GM10847 (cell line): ENCODE results near the gene SIGLEC5.

Experiments
- POLR2A ChIP-seq: IDR thresholded peaks from 2 replicates; pipeline ENCODE4 v1.6.1; 2011; ENCODE audit not compliant: insufficient read length; ENCODE audit errors: extremely low read depth

Gene SIGLEC5

DNA sequence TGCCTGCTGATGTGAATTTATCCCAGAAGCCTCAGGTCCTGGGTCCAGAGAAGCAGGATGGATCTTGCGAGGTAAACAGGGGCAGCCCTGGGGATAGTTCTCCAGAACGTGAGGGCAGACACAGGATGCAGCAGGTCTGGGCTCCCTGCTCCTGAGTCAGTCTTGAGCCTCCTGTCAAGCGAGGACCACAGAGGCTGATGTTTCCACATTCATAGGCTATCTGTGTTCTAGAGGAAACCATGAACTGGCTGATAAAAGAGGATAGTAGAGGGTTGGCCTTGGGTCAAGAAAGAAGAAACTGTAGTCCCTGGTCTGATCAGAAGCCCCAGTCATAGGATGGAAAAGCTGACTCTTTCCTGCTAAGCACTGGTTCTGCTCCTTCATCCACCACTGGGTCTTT, 56.9 kb downstream of the SIGLEC5 start:
- no peak for TF ChIP-seq POLR2A

DNA sequence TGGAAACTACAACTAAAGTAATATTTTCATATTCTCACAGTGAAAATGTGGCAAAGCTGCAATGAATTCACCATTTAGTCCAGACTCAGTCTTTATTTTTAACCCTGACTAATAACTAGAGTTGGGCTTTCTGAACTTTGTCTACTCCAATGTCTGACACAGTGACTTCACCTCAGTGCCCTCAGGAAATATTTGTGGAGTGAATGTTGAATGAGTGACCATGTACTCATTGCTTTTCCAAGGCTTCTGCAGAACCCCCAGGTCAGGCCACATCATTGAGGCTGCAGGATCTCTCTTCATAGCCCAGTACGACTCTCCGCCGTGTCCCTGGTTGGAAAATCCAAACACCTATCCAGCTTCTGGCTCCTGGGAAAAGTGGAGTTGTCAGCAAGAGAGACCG, 57.3 kb downstream of the SIGLEC5 start:
- no peak for TF ChIP-seq POLR2A

DNA sequence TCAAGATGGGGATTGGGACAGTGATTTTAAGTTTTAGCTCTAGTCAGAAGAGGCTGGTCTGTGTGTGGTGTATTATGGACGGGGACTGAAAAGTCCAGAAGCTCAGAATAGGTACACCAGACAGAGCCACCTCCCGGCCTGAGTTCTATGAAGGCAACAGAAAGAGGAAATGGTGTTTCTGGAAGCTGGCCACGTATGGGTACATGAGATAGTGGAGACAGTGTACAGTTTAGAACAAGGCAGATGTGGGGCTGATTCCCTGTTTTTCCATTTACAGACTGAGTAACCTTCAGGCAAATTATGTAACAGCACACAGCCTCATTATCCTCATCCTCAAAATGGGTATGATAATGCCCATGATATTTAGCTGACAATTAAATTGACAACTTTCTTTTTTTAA, 57.8 kb downstream of the SIGLEC5 start:
- no peak for TF ChIP-seq POLR2A

DNA sequence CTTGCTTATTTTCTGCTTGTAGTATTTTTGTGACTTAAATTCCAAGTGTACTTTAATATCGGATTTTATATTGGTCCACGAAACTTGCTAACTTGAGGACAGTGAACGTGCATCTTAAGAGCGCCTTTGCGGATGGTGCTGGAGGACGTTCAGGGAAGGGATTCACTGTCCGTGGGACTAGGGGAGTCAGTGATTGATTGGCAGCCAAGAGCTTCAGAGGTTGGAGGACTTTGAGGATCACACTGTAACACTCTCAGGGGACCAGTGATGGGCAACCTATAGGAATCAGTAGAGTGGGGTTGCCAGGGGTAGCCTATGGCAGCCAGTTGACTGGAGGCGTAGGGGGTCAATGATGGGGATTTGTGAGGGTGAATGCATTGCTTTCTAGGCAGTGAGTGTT, 58.6 kb downstream of the SIGLEC5 start:
- TF ChIP-seq POLR2A: no peak

DNA sequence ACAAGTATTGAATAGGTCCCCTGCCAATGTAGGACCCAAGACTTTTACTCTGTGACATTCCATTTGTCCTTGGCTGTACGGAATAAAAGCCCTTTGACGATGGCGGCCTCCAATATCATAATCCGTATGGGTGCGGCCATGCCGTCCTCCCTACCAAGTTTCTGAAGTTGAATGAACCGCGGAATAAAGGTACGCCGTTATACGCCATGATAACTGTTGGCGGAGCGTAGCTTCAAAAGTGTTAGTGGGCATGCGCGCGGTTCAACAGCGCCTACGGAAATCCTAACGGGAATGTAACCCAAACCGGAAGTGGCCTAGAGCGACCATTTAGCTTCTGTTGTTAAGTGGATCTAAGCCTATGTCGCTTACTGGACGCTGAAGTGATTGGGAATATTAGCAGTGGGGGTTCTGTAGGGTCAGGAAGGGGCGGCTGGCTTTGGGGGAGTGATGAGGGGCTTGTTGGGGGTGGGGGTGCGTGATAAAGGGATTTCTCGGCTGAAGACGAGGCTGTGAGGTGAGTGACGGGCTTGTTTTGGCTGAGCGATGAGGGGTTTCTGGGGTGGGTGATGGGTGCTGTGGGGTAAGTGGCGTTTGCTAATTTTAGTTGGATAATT, 59.1 kb downstream of the SIGLEC5 start, which contains the start of gene ZNF175:
Gene ZNF175, plus strand, starts transcription at position 322 of the 614 bp plus-strand sequence. CDS start 2,047 bp downstream, outside the sequence.
- no peak for TF ChIP-seq POLR2A

DNA sequence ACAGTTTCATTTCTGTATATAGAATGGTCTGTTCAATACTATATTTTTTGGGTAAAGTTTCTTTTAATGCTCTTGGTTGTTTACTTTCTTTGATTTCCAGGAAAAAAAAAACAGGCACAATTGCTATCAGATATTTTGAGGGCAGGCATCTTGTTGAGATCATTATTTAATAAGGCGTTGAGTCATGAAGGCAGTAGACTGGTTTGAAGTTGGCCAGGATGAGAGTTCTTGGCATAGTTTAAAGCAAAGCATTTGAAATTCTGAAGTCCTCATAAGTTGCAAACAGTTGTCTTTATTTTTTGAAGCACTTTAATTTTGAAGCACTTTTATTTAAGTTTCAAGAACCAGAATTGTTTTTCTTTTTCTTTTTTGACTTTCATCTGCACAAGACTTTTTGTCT, 61.7 kb downstream of the SIGLEC5 start:
- TF ChIP-seq POLR2A: no peak

DNA sequence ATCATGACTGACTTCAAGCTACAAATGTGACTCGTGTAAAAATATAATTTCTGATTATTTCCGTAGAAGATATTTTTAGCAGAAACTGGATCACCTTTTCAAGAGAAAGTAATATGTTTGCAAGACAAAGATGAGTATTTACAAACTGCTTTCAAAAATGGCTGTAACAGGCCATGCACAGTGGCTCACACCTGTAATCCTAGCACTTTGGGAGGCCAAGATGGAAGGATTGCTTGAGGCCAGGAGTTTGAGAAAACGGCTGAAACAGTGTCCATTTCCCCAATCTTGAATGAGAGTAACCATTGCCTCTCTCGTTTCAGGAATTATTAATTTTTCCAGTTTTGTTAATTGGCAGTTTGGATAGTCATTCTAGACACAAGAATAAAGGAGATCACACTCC, 62.6 kb downstream of the SIGLEC5 start:
- TF ChIP-seq POLR2A: no peak

DNA sequence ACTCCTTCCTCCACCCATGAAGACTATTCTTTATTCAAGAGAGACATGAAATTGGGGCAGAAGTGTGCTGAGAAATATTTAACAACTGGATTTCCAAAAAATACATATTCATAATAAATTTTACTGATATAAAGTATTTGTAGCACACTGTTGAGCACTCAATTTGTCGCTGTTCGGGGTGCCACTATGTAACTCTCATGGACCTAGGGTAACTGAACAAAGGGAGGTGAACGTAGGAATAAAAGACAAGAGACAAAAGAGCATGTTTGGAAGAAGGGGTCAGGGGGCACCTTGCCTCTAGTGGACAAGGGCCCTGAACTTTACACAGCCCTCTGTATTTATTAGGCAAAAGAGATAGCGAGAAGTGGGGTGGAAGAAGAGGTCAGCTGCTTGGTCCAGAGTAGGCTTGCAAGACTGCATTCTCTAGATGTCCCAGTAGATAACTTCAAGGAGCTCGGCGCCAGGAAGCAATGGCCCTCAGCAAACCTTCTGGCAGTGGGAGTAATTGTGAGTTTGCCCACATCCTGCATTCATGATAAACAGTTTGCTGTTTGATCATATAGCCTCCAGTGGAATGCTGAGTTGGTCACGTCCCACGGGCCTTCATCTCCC, 63.6 kb downstream of the SIGLEC5 start:
- TF ChIP-seq POLR2A: no peak

DNA sequence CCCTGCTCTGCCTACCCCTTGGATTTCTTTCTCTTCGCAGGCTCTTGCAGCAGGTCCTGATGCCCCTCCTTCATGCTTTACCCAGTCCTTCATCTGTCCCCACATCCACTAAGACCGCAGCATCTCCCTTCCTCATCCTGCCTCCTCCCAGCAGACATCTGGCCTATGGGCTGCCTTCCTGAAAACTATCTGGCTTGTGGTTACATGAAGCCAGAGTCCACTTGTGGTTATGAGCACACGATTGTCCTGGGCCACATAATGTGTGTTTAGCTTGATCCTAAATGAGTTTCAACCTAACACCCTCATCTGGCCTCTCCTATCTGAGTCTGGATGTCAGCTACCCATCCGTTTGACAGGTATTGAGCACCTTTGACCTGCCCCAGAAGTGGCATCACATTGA, 64.6 kb downstream of the SIGLEC5 start:
- TF ChIP-seq POLR2A: no peak

DNA sequence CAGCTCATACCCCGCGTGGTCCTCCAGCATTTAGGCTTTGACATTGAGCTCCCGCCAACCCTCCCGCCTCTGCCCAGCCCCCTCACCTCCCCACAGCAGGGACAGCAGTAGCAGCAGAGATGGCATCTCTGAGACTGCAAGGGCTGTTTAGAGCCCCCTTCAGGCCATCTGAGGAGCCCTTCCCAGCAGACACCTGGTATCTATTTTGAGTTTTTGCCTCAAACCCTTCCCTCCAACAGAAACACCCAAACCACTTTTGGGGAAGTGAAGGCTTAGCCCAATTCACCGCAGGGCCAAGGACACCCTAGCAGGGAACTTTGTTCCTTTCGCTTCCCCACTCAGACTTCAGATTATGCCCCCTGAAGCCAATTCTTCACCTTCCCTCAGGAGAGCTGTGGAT, 65.4 kb downstream of the SIGLEC5 start:
- TF ChIP-seq POLR2A: no peak
